HCT116 (cell line): ENCODE measurements around the gene FGGY.

Experiments
- CTCF ChIP-seq, 3 experiments: fragments of 200-600 bp in 1 of 3; sonication (generic) in 1 of 3; IDR thresholded peaks in 2 of 3; conservative IDR thresholded peaks in 1 of 3; 2 replicates each; pipeline ENCODE4 v1.5.1; 2012 to 2017; ENCODE audit warnings: low read depth in 2 of 3, low read length in 2 of 3, antibody characterized with exemption in 1 of 3, borderline replicate concordance in 1 of 3, control low read depth in 1 of 3, mild to moderate bottlenecking in 1 of 3, mixed read lengths in 1 of 3, mixed run types in 1 of 3, moderate library complexity in 1 of 3; ENCODE audit not compliant: insufficient read depth in 1 of 3
- EZH2 ChIP-seq: fragments of 200-600 bp; sonication (generic); IDR thresholded peaks from 2 replicates; pipeline ENCODE4 v1.6.1; 2017; ENCODE audit warnings: antibody characterized with exemption, mixed run types
- POLR2AphosphoS5 ChIP-seq: IDR thresholded peaks from 2 replicates; pipeline ENCODE4 v1.6.1; 2011; ENCODE audit warnings: mild to moderate bottlenecking, low read depth, low read length, moderate library complexity
- REST ChIP-seq: IDR thresholded peaks from 2 replicates; pipeline ENCODE4 v1.6.1; 2012; ENCODE audit warnings: low read depth
- SIN3A ChIP-seq: IDR thresholded peaks from 2 replicates; pipeline ENCODE4 v1.6.1; 2012; ENCODE audit warnings: low read depth
- TF ChIP-seq, protein P1 (sequence below): IDR thresholded peaks from 2 replicates; pipeline ENCODE4 v1.6.1; 2011; ENCODE audit warnings: mild to moderate bottlenecking, low read length, moderate library complexity; ENCODE audit not compliant: insufficient replicate concordance; ENCODE audit errors: extremely low read depth

GRCh38 chr1:59431566-59432294 lies 134.8 kb downstream of the FGGY start:
- TF ChIP-seq CTCF (IDR thresholded peaks at IDR 0.05 in 2 of 3, conservative IDR thresholded peaks at IDR 0.05 in 1 of 3; ENCODE audit: borderline replicate concordance in 1 of 3, insufficient read depth in 1 of 3, low read depth in 2 of 3, low read length in 2 of 3), result no peak
- no peak for TF ChIP-seq POLR2AphosphoS5
- no peak for TF ChIP-seq SIN3A
- TF ChIP-seq EZH2, result no peak
- TF ChIP-seq REST, result no peak
- TF ChIP-seq, protein P1, sequence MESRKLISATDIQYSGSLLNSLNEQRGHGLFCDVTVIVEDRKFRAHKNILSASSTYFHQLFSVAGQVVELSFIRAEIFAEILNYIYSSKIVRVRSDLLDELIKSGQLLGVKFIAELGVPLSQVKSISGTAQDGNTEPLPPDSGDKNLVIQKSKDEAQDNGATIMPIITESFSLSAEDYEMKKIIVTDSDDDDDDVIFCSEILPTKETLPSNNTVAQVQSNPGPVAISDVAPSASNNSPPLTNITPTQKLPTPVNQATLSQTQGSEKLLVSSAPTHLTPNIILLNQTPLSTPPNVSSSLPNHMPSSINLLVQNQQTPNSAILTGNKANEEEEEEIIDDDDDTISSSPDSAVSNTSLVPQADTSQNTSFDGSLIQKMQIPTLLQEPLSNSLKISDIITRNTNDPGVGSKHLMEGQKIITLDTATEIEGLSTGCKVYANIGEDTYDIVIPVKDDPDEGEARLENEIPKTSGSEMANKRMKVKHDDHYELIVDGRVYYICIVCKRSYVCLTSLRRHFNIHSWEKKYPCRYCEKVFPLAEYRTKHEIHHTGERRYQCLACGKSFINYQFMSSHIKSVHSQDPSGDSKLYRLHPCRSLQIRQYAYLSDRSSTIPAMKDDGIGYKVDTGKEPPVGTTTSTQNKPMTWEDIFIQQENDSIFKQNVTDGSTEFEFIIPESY, result no peak
